Neural progenitor cell (in vitro differentiated cells): ENCODE data around the gene LYSMD1.

Experiments used
- EZH2 ChIP-seq: fragments of 200-600 bp; sonication (generic); IDR thresholded peaks from 2 replicates; pipeline ENCODE4 v1.6.1; 2017; ENCODE audit warnings: antibody characterized with exemption, mild to moderate bottlenecking, moderate library complexity
- TF ChIP-seq, protein P1 (sequence below): fragments of 200-600 bp; sonication (generic); IDR thresholded peaks from 2 replicates; pipeline ENCODE4 v1.5.1; 2017; ENCODE audit warnings: antibody characterized with exemption, mild to moderate bottlenecking

DNA sequence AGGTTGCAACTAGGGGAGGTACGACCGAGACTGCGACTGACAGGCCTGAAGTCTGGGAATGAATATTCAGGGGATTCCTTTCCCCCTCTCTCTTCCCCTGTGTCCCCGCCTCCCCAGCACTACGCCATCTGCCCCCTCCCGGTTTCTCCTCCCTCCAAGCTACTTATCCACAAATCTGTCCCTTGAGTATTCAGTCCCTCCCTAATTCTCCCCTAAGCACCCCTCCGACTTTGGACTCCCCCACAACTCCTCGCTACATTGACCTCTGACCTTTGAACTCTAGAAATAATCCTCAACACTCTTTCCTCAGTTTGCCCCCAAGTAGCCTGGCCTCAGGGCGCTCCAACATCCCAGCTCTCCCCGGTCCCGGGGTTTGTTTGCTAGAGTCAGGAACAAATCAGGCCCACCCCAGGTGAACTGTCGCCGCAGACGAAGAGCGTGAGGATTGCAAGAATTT lies 393 bp downstream of the LYSMD1 start:
- TF ChIP-seq, protein P1, sequence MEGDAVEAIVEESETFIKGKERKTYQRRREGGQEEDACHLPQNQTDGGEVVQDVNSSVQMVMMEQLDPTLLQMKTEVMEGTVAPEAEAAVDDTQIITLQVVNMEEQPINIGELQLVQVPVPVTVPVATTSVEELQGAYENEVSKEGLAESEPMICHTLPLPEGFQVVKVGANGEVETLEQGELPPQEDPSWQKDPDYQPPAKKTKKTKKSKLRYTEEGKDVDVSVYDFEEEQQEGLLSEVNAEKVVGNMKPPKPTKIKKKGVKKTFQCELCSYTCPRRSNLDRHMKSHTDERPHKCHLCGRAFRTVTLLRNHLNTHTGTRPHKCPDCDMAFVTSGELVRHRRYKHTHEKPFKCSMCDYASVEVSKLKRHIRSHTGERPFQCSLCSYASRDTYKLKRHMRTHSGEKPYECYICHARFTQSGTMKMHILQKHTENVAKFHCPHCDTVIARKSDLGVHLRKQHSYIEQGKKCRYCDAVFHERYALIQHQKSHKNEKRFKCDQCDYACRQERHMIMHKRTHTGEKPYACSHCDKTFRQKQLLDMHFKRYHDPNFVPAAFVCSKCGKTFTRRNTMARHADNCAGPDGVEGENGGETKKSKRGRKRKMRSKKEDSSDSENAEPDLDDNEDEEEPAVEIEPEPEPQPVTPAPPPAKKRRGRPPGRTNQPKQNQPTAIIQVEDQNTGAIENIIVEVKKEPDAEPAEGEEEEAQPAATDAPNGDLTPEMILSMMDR: no peak
- no peak for TF ChIP-seq EZH2
